Activated CD8-positive, alpha-beta memory T cell treated with anti-CD3 and anti-CD28 coated beads for 24 hours (primary cell): ENCODE measurements around the gene PLEKHS1.
"Not testable (repeated sequence)": the region's sequence is repeated elsewhere in the genome, so short reads cannot be mapped to it uniquely, and the experiment has no call there.

ENCODE experiments used
- DNase-seq: peaks from one replicate; pipeline ENCODE4 v3.0.0-alpha.2; 2020

Gene PLEKHS1

GRCh38 chr10:113742466-113742865, 9.0 kb upstream of the PLEKHS1 start:
- DNase-seq, result no peak

DNA sequence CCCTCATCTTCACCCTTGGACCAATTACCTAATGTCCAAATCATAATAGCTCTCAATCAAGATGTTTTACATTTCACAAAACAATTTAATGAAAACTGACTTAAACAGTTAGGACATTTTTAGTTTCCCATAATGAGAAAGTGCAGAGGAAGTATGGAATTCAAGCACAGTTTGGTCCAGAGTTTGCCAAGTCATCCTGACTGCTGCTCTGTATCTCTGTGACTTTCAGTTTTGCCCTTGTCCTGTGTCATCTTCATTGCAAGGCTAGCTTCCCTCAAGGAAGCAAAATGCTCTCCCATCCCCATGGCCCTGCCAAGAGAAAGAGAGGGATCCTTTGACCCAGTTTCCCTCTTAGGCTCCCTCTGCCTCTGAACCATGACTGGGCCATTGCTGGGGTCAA, 7.9 kb upstream of the PLEKHS1 start:
- no peak for DNase-seq

- DNase-seq, result no peak
These were observed 6.1 kb upstream of the PLEKHS1 start for GRCh38 chr10:113745374-113745773.

DNA sequence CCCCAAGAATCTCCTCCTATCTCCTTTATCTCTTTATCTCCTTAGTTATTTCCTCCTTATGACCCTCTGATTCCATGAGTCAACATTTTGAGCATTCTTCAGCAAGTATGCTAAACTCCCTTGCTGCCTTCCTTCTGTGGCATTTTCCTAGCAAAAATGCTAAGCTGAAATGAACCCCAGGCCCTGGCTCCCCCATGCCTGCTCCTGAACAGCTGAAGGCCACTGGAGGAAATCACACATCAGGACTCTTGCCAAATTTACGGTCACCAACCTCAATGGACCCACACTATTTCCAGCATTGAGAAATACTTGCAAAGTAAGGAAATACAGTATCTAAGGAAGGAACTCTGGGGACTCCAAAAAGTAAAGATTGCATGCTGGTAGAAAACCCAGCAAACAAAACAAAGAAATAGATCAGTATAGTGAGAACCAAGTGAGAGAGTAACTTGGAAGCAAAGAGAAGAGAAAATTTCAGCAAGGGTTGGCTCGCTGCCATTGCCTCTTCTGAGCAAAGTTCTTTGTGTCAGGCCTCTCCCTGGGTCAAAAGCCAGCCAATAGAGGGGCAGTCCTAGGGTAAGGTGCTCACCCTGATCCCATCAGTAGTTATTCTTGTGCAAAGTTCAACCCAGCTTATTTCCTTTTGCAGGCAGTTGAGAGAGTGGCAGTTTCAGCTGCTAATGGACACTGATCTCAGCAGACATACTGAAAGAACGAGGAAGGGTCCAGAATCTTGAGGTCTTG, 5.1 kb upstream of the PLEKHS1 start:
- no peak for DNase-seq

GRCh38 chr10:113752553-113752952, 1.1 kb downstream of the PLEKHS1 start:
- DNase-seq, result no peak

DNA sequence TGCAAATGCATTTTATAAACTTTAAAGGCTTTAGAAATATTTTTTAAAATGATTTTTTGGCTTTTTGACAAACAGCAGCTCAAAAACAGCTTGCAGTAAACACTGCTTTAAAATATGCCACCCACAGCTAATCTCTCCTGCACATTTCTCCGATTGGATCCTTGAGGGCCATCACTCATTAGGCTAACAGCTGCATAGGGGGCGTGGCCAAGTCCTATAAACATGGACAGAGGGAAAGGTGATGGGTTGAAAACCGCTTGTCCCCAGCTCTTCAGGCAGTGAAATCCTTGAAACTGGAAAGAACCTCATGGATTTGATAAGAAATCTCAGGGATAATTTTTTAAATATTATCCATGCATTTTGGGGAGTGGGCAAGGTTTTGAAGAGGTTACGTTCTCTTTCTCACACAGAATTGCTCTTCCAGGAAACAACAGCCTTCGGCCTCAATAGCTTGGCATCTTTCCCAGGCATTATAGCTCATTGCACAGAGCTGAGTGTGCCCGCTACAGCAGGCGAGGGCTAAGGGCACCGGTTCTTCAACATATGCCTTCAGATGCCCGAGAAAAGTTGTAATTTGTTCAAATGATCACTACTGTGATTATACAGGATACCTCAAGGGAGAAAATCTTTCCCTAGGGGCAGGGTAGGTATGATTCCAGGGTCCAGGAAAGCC, 1.7 kb downstream of the PLEKHS1 start:
- no peak for DNase-seq

DNA sequence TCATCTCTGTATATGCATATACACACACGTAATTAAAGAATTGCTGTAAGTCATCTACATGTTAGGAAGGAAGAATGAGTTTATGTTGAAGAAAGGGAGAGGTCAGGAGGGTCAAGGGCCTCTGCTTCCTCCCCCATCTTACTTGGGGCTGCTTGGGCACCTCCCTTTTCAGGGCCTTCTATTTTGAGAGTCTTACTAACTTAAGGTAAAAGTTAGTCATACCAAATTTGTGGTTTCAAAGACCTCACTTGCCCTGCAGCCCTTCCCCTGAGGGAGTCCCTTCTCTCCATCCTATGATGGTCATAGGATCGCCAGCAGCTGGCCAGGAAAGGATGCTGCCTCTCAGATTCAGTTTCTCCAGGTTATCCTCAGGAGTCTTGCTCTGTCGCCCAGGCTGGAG, 2.6 kb downstream of the PLEKHS1 start:
- no peak for DNase-seq

- no peak for DNase-seq
These were observed 3.3 kb downstream of the PLEKHS1 start for GRCh38 chr10:113754768-113755167.

GRCh38 chr10:113756940-113757543, 5.6 kb downstream of the PLEKHS1 start:
- DNase-seq, result no peak

DNA sequence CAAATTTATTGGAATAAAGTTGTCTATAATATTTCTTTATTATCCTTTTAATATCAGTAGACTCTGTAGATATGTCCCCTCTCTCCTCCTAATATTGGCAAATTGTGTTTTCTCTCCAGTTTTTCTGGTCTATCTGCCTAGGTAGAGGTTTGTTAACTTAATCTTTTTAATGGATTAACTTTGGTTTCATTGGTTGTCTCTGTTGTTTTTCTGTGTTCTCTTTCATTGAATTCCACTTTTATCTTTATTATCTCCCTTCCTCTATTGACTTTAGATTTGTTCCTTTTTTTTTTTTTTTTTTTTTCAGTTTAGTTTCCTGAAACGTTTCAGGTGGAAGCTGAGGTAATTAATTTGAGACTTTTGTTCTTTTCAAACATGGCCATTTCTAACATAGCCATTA, 10.6 kb downstream of the PLEKHS1 start:
- DNase-seq, result no peak

DNA sequence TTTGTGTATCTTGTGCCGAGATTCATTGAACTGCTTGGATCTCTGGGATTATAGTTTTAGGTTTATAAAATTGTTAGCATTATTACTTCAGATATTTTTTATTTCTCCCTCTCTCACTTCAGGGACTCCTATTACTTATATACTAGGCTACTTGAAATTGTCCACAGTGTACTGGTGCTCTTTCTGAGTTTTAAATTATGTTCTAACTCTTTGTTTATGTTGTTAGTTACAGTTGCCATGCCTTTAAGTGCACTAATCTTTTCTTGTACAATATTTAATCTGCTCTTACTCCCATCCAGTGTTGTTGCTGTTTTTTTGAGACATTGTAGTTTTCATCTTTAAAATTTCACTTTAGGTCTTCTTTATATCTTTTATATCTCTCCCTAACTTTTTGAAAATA, 13.1 kb downstream of the PLEKHS1 start:
- no peak for DNase-seq

DNA sequence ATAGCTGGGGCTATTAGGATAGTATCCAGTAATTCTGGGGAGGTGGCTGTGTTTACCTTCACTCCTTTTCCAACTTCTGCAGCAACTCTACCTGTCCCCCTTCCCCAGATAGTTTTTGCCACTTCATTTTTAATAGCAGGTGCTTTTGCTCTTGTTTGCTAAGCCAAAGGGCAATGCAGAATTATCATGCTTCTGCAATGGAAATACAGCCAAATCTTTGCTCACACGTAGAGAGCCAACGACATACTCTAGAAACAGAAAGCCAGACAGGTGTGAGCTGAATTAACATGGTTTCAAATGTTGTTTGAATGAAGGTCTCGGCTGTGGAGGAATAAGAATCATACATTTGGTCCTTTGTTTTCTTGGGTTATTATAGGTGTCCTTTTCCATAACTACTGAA, 14.4 kb downstream of the PLEKHS1 start:
- no peak for DNase-seq

GRCh38 chr10:113767222-113767621, 15.7 kb downstream of the PLEKHS1 start:
- DNase-seq, result no peak

- no peak for DNase-seq
These were observed 18.9 kb downstream of the PLEKHS1 start for GRCh38 chr10:113770346-113770745.

- not testable (repeated sequence) for DNase-seq
These were observed 19.6 kb downstream of the PLEKHS1 start for GRCh38 chr10:113771131-113771530.

DNA sequence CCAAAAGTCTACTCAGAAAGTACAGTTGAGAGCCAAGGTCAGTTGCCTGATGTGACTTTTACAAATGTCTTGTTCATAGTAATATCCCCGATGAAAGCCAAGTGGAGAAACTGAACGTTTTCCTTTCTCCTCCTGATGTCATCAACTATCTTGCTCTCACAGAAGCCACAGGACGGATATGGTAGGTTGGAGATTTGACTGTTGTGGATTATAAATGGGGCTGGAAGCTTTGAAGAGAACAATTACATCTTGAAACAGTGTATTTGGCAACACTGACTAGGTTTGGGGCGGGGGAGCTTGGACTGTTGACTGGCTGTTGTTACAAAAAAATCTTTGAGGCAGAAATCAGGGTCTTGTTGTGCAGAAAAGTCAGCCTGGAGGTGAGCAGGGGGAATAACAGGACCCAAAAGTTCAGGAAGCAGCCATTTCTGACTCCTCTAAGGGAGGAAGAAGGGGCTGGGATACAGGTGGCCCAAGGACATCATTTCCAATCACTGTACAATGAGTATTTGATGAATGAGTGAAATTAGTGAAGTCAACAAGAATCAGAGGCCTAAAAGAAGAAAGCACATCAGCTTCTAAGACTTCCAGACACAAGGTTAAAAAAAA, 24.3 kb downstream of the PLEKHS1 start:
- no peak for DNase-seq

GRCh38 chr10:113776553-113776952, 25.1 kb downstream of the PLEKHS1 start:
- no peak for DNase-seq

- no peak for DNase-seq
These were observed 29.3 kb downstream of the PLEKHS1 start for GRCh38 chr10:113780681-113781250.

DNA sequence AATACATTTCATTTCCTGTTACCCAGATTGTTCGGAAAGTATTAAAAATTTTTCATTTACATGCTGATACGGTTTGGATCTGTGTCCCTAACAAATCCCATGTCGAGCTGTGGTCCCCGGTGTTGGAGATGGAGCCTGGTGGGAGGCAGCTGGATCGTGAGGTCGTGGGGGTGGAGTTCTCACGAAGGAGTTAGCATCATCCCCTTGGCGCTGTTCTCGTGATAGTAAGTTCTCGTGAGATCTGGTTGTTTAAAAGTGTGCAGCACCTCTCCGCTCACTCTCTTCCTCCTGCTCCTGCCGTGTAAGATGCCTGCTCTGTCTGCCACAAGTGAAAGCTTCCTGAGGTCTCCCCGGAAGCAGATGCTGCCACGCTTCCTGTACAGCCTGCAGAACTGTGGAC, 30.9 kb downstream of the PLEKHS1 start:
- DNase-seq, result no peak

GRCh38 chr10:113782986-113783704, 31.7 kb downstream of the PLEKHS1 start:
- DNase-seq, result no peak

GRCh38 chr10:113788604-113789083, 37.2 kb downstream of the PLEKHS1 start:
- DNase-seq, result no peak

DNA sequence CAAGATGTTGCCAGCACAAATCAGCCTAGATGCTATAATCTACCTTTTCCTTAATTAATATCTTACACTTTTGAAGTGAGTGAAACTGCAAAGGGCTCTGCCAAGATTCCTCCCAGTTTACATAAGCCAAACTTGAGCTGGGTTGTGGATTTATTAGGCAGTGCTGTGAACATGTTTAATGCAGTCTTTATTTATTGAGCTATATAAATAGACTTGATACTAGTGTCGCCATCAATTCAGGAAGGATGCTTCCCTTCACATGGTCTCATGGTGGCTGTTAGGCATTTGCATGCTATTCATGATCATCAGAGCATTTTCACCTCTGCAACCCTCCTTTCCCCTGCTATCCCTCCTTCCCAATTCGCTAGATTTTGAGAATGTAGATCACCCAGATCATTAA, 40.2 kb downstream of the PLEKHS1 start:
- no peak for DNase-seq

DNA sequence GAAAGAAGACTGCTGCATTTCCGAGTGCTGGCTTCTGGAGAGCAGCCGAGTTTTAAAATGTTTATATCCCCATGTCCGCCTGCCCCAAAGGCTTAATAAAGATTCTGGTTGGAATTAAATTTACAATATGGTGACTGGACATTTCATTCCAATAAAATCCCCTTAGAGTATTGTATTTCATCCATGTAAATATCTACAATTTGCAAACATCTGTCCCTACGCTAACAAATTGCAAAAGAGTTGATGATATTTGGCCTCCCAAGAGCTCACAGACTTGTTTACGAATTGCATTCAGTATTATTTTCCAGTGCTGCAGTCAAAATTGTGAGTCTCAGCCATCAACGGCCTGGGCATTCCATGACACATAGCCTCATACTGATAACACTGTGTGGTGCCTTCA, 50.1 kb downstream of the PLEKHS1 start:
- no peak for DNase-seq
